K562 (cell line): ENCODE measurements around the gene SPRING1.

Experiments used
- CTCF ChIP-seq, 3 experiments: IDR thresholded peaks in 2 of 3; conservative IDR thresholded peaks in 1 of 3; 2 replicates each; pipeline ENCODE4 v1.5.1; 2011 to 2012; ENCODE audit warnings: low read length in 3 of 3, mild to moderate bottlenecking in 3 of 3, control low read depth in 2 of 3, improper control_type of control experiment in 1 of 3, inconsistent platforms in 1 of 3, low read depth in 1 of 3, mixed read lengths in 1 of 3, moderate library complexity in 1 of 3; ENCODE audit not compliant: insufficient read depth in 2 of 3
- EP300 ChIP-seq: IDR thresholded peaks from 2 replicates; pipeline ENCODE4 v1.6.1; 2012; ENCODE audit warnings: low read length, improper control_type of control experiment
- EZH2 ChIP-seq: IDR thresholded peaks from 2 replicates; pipeline ENCODE4 v1.6.1; 2012; ENCODE audit warnings: low read depth, mild to moderate bottlenecking, inconsistent platforms, low read length, borderline replicate concordance
- HOMEZ ChIP-seq: fragments of 250-450 bp; sonication (Bioruptor Pico); IDR thresholded peaks from 2 replicates; pipeline ENCODE4 v1.4.0; 2020; ENCODE audit warnings: mild to moderate bottlenecking, moderate library complexity
- JUND ChIP-seq, 2 experiments: IDR thresholded peaks; 2 replicates in 1 of 2; 3 replicates in 1 of 2; pipeline ENCODE4 v1.6.1; 2011; ENCODE audit warnings: borderline replicate concordance in 2 of 2, low read depth in 2 of 2, low read length in 2 of 2, improper control_type of control experiment in 1 of 2, missing biosample characterization in 1 of 2, missing genetic modification characterization in 1 of 2, missing genetic modification reagents in 1 of 2
- NR2C1 ChIP-seq, 2 experiments: fragments of 450-650 bp; IDR thresholded peaks; 2 replicates each; pipeline ENCODE4 v1.6.1; 2017; ENCODE audit warnings: mild to moderate bottlenecking in 2 of 2, antibody characterized with exemption in 1 of 2, inconsistent platforms in 1 of 2, missing compliant biosample characterization in 1 of 2, missing genetic modification characterization in 1 of 2
- NR4A1 ChIP-seq, 2 experiments: fragments of 250-450 bp in 1 of 2; fragments of 450-650 bp in 1 of 2; sonication (Bioruptor Pico) in 1 of 2; IDR thresholded peaks; 2 replicates each; pipeline versions ENCODE4 v1.4.0 to v1.6.1; 2016 to 2020; ENCODE audit warnings: mild to moderate bottlenecking in 2 of 2, missing compliant biosample characterization in 1 of 2, missing genetic modification characterization in 1 of 2, moderate library complexity in 1 of 2
- PHF8 ChIP-seq: fragments of 200-600 bp; sonication (generic); IDR thresholded peaks from 2 replicates; pipeline ENCODE4 v1.6.1; 2012; ENCODE audit warnings: mixed run types, mild to moderate bottlenecking, inconsistent platforms, low read length, moderate library complexity, borderline replicate concordance
- POLR2A ChIP-seq: fragments of 450-650 bp; conservative IDR thresholded peaks from 2 replicates; pipeline ENCODE4 v1.6.1; 2016
- POLR2AphosphoS5 ChIP-seq: IDR thresholded peaks from 2 replicates; pipeline ENCODE4 v1.6.1; 2011; ENCODE audit warnings: mild to moderate bottlenecking, low read depth, low read length, moderate library complexity; ENCODE audit not compliant: control insufficient read depth, insufficient read depth
- RFX7 ChIP-seq: fragments of 250-450 bp; sonication (Bioruptor Pico); IDR thresholded peaks from 2 replicates; pipeline ENCODE4 v1.5.1; 2021; ENCODE audit warnings: mild to moderate bottlenecking
- ZNF436 ChIP-seq: fragments of 250-450, 450-650 bp; sonication (Bioruptor Pico); formaldehyde crosslinking; IDR thresholded peaks from 2 replicates; pipeline ENCODE4 v1.7.0; 2020; ENCODE audit warnings: mild to moderate bottlenecking

- TF ChIP-seq EZH2: no peak
- no peak for TF ChIP-seq ZNF436
- TF ChIP-seq JUND (IDR thresholded peaks at IDR 0.05; ENCODE audit: borderline replicate concordance, low read depth, low read length): no peak
- no peak for TF ChIP-seq JUND (tag; IDR thresholded peaks at IDR 0.05; ENCODE audit: borderline replicate concordance, low read depth, low read length)
- TF ChIP-seq PHF8: no peak
- no peak for TF ChIP-seq POLR2AphosphoS5
- TF ChIP-seq HOMEZ (CRISPR knock-in tag): no peak
- no peak for TF ChIP-seq NR4A1 (CRISPR knock-in tag; IDR thresholded peaks at IDR 0.05)
- TF ChIP-seq NR4A1 (tag; IDR thresholded peaks at IDR 0.05): no peak
- no peak for TF ChIP-seq RFX7 (CRISPR knock-in tag)
- no peak for TF ChIP-seq EP300
- TF ChIP-seq NR2C1 (IDR thresholded peaks at IDR 0.05): no peak
- TF ChIP-seq NR2C1 (tag; IDR thresholded peaks at IDR 0.05): no peak
- TF ChIP-seq POLR2A: no peak
- no peak for TF ChIP-seq CTCF (IDR thresholded peaks at IDR 0.05 in 2 of 3, conservative IDR thresholded peaks at IDR 0.05 in 1 of 3; ENCODE audit: insufficient read depth in 2 of 3, low read depth in 1 of 3, low read length in 3 of 3)
Observed at GRCh38 chr12:116727261-116727660, 10.6 kb downstream of the SPRING1 start.
